Neutrophil (primary cell): ENCODE data around the gene G2E3.

Experiments used
- H3K27ac ChIP-seq: fragments of 200-600 bp; sonication (generic); 2 replicates; pipeline ENCODE4 v1.5.1; 2016; ENCODE audit warnings: mild to moderate bottlenecking, moderate library complexity
- H3K27me3 ChIP-seq: fragments of 200-600 bp; sonication (generic); 2 replicates; pipeline ENCODE4 v1.6.0; 2016; ENCODE audit warnings: mild to moderate bottlenecking
- H3K36me3 ChIP-seq: fragments of 200-600 bp; sonication (generic); 2 replicates; pipeline ENCODE4 v1.5.1; 2017
- H3K4me1 ChIP-seq, 2 experiments: fragments of 200-600 bp in 1 of 2; sonication (generic) in 1 of 2; 1 replicate in 1 of 2; 2 replicates in 1 of 2; pipeline versions ENCODE4 v1.5.1 to v1.6.1; 2013 to 2016; ENCODE audit warnings: low read depth in 1 of 2, low read length in 1 of 2, mild to moderate bottlenecking in 1 of 2, moderate library complexity in 1 of 2; ENCODE audit not compliant: control insufficient read depth in 1 of 2, insufficient read depth in 1 of 2
- H3K4me3 ChIP-seq, 2 experiments: fragments of 200-600 bp in 1 of 2; sonication (generic) in 1 of 2; 1 replicate in 1 of 2; 2 replicates in 1 of 2; pipeline ENCODE4 v1.5.1; 2013 to 2016; ENCODE audit warnings: low read depth in 1 of 2, low read length in 1 of 2, mild to moderate bottlenecking in 1 of 2, moderate library complexity in 1 of 2
- H3K9me3 ChIP-seq: fragments of 200-600 bp; sonication (generic); 2 replicates; pipeline ENCODE4 v1.5.1; 2016
- TF ChIP-seq, protein P1 (sequence below): fragments of 200-600 bp; sonication (generic); IDR thresholded peaks from 2 replicates; pipeline ENCODE4 v1.5.1; 2016; ENCODE audit warnings: antibody characterized with exemption

The G2E3 gene

DNA sequence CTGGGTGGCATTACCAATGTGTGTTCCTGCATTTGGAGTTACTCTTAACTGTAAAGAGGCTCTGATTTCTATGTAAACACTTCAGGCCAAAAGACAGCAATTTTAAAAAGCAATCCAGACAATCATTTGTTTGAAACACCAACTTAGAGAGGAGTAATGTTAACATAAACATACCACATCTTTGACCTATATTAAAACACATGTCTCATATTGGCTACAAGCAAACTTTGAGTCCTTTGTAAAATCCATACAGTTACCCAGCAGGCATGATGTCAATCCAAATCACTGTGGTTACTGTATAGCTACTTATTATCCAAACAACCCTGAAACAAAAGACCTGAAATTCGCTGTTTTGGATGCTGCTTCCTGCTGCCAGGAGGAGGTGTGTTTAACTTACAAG lies 7.5 kb upstream of the G2E3 start:
- Histone ChIP-seq H3K4me3 (no peak overlapping the region), H3K36me3 (no peaks in the 10 kb centered on the region), H3K4me1 (no peaks in the 10 kb centered on the region), H3K9me3 (no peaks in the 10 kb centered on the region), H3K27me3 (peaks cover 32% of the 10 kb centered on the region), H3K27ac (no peak overlapping the region)
- TF ChIP-seq, protein P1, sequence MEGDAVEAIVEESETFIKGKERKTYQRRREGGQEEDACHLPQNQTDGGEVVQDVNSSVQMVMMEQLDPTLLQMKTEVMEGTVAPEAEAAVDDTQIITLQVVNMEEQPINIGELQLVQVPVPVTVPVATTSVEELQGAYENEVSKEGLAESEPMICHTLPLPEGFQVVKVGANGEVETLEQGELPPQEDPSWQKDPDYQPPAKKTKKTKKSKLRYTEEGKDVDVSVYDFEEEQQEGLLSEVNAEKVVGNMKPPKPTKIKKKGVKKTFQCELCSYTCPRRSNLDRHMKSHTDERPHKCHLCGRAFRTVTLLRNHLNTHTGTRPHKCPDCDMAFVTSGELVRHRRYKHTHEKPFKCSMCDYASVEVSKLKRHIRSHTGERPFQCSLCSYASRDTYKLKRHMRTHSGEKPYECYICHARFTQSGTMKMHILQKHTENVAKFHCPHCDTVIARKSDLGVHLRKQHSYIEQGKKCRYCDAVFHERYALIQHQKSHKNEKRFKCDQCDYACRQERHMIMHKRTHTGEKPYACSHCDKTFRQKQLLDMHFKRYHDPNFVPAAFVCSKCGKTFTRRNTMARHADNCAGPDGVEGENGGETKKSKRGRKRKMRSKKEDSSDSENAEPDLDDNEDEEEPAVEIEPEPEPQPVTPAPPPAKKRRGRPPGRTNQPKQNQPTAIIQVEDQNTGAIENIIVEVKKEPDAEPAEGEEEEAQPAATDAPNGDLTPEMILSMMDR = no peak

DNA sequence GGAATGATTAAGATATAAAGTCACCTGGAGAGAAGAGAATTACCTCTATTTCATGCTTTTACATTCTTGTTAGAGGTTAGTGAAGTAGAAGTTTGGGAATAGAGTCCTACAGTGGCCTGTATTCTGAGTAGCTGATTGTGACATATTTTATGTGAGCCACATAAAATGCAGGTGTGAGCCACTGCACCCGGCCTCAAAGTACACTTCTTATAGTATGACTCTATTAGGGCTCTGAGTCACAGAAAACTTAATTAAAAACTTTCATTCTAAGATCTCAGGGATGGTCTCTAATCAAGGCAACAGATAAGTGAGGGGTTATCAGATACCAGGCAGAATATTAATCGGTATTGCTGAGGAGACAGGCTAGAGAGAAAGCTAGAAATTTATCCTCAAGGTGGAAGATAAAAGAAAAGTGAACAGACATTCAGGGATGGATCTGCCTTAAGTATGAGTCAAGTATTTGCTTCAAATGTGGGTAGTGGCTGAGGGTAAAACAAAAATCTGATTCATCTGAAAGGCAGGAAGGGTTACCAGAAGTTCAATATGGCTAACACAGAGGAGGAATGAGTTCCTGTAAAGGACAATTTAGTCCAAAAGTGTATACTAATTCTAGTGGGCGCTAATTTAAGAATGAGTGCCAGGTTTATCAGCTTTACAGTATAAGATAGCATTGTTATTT lies 5.5 kb upstream of the G2E3 start:
- Histone ChIP-seq H3K9me3 (no peaks in the 10 kb centered on the region), H3K36me3 (no peaks in the 10 kb centered on the region)
- TF ChIP-seq, protein P1 = no peak

DNA sequence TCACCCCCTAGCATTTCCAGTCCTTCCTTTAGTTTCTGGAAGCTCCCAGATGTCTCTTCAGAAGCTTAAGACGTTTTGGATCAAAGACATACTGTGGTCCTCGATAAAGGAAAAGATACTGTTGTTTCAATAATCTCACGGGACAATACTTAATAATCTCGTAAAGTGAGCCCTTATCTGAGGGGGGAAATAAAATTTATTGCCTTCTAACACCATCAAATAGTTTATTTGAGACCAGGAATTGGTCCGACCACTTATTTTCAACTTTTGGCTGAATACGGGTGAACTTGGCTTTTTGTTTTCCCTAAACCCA lies 640 bp upstream of the G2E3 start:
- Histone ChIP-seq H3K27ac (no peak overlapping the region), H3K27me3 (peaks cover 2% of the 10 kb centered on the region), H3K4me3 (peak overlapping the region; percentile 75 to 79), H3K36me3 (no peaks in the 10 kb centered on the region), H3K4me1 (peaks cover 21 to 22% of the 10 kb centered on the region in 2 experiments), H3K9me3 (no peaks in the 10 kb centered on the region)
- TF ChIP-seq, protein P1 = no peak

More for the DNA sequence above, 5.5 kb upstream of the G2E3 start:
- Histone ChIP-seq H3K4me3 (no peak overlapping the region), H3K27me3 (peaks cover 32% of the 10 kb centered on the region), H3K27ac (no peak overlapping the region), H3K4me1 (peaks cover 2 to 3% of the 10 kb centered on the region in 2 experiments)

DNA sequence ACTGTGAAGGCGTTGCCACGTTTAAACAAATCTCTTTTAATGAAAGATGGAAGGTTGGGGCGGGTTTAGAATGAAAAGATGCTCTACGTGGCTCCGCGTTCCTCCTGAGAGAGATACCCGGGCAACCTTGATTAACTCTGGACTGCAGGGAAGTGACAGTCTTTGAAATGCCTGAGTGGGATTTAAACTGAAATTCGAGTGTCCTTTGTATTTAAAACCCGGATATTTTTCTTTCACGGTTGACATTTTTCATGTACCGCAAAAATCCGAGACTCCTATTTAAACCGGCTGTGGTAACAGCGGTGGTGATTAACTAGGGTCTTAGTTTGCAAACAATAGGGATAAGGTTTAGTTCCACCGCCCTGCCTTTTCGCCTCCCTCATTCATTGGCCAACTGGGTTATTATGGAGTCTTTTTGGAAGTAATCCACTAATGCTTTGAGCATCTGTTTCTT lies 707 bp downstream of the G2E3 start:
- TF ChIP-seq, protein P1 = no peak
- no peaks in the 10 kb centered on the region for H3K9me3 ChIP-seq
- H3K4me3 ChIP-seq = peak overlapping the region; percentile 75 to 79
- no peaks in the 10 kb centered on the region for H3K27me3 ChIP-seq
- H3K27ac ChIP-seq = peak overlapping the region; percentile 66
- no peaks in the 10 kb centered on the region for H3K36me3 ChIP-seq
- H3K4me1 ChIP-seq = peaks cover 21 to 22% of the 10 kb centered on the region in 2 experiments

DNA sequence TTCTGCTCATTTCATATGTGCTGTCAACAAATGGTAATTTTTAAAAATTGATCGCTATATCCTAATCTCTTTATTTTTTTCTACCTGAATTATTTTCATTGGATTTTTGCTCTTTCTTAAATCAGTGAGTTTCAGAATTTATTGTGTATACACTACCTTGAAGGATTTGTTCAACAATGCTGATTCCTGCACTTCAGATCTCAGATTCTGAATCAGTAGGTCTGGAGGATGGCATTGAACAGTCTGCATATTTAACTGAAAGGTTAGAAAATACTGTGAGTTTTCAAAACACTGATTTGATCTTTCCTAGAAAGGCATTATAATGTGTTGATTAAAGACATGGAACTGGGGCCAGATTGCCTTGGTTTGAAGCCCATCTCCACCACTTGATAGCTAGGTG lies 1.6 kb downstream of the G2E3 start:
- H3K27me3 ChIP-seq = no peaks in the 10 kb centered on the region
- H3K27ac ChIP-seq = no peak overlapping the region
- no peaks in the 10 kb centered on the region for H3K9me3 ChIP-seq
- TF ChIP-seq, protein P1 = no peak
- peaks cover 21 to 22% of the 10 kb centered on the region in 2 experiments for H3K4me1 ChIP-seq
- H3K36me3 ChIP-seq = no peaks in the 10 kb centered on the region
- H3K4me3 ChIP-seq = no peak overlapping the region
